Cardiac muscle cell (in vitro differentiated cells and primary cell): Measurements from ENCODE around the gene FBXO15. TPM values are rescaled to one million over a fixed set of nuclear protein-coding genes. Genes with fewer than 3 reads are reported as not detected.
A peak's percentile ranks its signal among the peaks of the same experiment; 100 is the strongest.

ENCODE experiments used
- DNase-seq, 2 donors: peaks; one replicate each; pipeline versions ENCODE4 v3.0.0 to v3.0.0-alpha.2; 2010 to 2017; ENCODE audit warnings: low read depth in 1 of 2, low spot score in 1 of 2
- H3K27ac ChIP-seq: fragments of 200-600 bp; sonication (generic); 2 replicates; pipeline ENCODE4 v1.5.1; 2016
- H3K27me3 ChIP-seq: fragments of 200-600 bp; sonication (generic); 2 replicates; pipeline ENCODE4 v1.6.0; 2016; ENCODE audit warnings: control low read depth
- H3K36me3 ChIP-seq: fragments of 200-600 bp; sonication (generic); 2 replicates; pipeline ENCODE4 v1.5.1; 2016; ENCODE audit warnings: control low read depth
- H3K4me1 ChIP-seq: fragments of 200-600 bp; sonication (generic); 2 replicates; pipeline ENCODE4 v1.8.1; 2017; ENCODE audit warnings: low read depth, mild to moderate bottlenecking, mixed run types
- H3K4me3 ChIP-seq: fragments of 200-600 bp; sonication (generic); 2 replicates; pipeline ENCODE4 v1.5.1; 2016; ENCODE audit warnings: mild to moderate bottlenecking
- H3K9me3 ChIP-seq: fragments of 200-600 bp; sonication (generic); 2 replicates; pipeline ENCODE4 v1.5.1; 2017; ENCODE audit warnings: low read depth, mild to moderate bottlenecking, control low read depth
- polyA plus RNA-seq: library from polyadenylated mRNA; unstranded; fragments of >200 nt; fragmentation: Nextera tagmentation; extraction: Ambion mirVana; gene quantifications from 2 replicates; pipeline ENCODE4 v1.2.1, GENCODE V29; 2016
- total RNA-seq: library from RNA; depleted of rRNA; stranded (reverse); fragments of >200 nt; gene quantifications from 2 replicates; pipeline ENCODE4 v1.2.3, GENCODE V29; 2016
- TF ChIP-seq, protein P1 (sequence below): IDR thresholded peaks from 2 replicates; pipeline ENCODE4 v1.5.1; 2012; ENCODE audit warnings: low read depth, mild to moderate bottlenecking, low read length

FBXO15 gene
- total and polyA plus RNA-seq, 2 experiments from 2014 or later: 3.5 to 4.6 TPM

DNA sequence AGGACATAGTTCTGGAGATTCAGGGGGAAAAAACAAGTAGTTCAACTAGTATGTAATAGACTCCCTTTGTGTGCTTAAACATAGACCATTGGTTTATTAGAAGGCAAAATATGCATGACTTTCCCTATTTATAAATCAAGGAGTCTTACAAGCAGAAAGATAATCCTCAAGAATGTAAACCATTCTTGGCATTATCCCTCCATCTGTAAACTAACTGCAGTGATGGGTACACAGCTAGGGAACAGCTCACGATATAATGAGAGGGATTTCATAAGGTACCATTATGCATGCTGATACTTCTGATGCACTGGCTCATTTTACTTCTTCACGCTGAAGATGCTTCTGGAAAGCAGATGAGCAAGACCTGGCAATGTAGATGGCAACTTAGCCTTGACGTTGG is 878 bp downstream of the FBXO15 start:
- TF ChIP-seq, protein P1, sequence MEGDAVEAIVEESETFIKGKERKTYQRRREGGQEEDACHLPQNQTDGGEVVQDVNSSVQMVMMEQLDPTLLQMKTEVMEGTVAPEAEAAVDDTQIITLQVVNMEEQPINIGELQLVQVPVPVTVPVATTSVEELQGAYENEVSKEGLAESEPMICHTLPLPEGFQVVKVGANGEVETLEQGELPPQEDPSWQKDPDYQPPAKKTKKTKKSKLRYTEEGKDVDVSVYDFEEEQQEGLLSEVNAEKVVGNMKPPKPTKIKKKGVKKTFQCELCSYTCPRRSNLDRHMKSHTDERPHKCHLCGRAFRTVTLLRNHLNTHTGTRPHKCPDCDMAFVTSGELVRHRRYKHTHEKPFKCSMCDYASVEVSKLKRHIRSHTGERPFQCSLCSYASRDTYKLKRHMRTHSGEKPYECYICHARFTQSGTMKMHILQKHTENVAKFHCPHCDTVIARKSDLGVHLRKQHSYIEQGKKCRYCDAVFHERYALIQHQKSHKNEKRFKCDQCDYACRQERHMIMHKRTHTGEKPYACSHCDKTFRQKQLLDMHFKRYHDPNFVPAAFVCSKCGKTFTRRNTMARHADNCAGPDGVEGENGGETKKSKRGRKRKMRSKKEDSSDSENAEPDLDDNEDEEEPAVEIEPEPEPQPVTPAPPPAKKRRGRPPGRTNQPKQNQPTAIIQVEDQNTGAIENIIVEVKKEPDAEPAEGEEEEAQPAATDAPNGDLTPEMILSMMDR: no peak
- no peak overlapping the region for H3K27ac ChIP-seq
- no peaks in the 10 kb centered on the region for H3K36me3 ChIP-seq
- no peaks in the 10 kb centered on the region for H3K9me3 ChIP-seq
- H3K4me1 ChIP-seq: peaks cover 12% of the 10 kb centered on the region
- peaks cover 6% of the 10 kb centered on the region for H3K27me3 ChIP-seq
- H3K4me3 ChIP-seq: peak overlapping the region; percentile 86
- DNase-seq: no peak

DNA sequence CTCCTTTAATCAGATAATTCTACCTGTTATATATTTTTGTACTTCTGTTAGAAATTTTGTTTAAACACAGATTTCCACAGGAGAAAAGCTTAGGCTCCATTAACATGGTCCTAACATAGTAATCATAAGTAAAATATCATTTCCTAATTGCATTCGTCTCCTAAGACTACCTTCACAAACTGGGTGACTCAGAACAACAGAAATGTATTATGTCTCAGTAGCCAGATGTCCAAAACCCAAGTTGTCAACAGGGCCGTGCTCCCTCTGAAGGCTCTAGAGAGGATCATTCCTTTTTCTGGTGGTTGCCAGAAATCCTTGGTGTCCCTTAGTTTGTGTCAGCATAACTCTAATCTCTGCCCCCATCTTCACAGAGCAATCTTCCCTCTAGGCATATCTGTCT is 5.4 kb downstream of the FBXO15 start:
- Histone ChIP-seq H3K36me3 (no peaks in the 10 kb centered on the region), H3K27ac (no peak overlapping the region), H3K4me1 (peaks cover 2% of the 10 kb centered on the region)

DNA sequence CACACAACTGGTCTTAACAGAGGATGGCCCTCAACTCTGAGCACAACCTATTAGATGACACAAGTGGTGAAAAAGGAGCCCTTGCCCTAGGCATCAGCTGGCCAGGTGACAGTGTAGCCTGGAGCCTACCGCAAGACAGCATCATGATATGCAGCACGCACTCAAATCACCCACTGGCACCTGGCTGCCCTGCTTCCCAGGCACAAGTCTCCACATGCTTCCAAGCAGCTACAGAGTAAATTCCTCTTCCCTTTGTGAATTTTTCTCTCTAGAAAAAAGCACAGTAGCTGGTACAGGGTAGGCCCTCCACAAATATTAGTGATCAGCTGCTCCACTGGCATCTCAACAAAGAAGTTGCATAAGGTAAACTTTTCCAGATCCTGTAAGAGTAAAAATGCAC is 6.0 kb downstream of the FBXO15 start:
- H3K27ac ChIP-seq: no peak overlapping the region
- no peak for DNase-seq
- TF ChIP-seq, protein P1: no peak
- peaks cover 6% of the 10 kb centered on the region for H3K27me3 ChIP-seq
- H3K36me3 ChIP-seq: no peaks in the 10 kb centered on the region
- no peak overlapping the region for H3K4me3 ChIP-seq
- peaks cover 2% of the 10 kb centered on the region for H3K4me1 ChIP-seq
- H3K9me3 ChIP-seq: no peaks in the 10 kb centered on the region

More for the DNA sequence above, 5.4 kb downstream of the FBXO15 start:
- Histone ChIP-seq H3K27me3 (peaks cover 6% of the 10 kb centered on the region), H3K9me3 (no peaks in the 10 kb centered on the region), H3K4me3 (no peak overlapping the region)
- TF ChIP-seq, protein P1: no peak
- DNase-seq: no peak

DNA sequence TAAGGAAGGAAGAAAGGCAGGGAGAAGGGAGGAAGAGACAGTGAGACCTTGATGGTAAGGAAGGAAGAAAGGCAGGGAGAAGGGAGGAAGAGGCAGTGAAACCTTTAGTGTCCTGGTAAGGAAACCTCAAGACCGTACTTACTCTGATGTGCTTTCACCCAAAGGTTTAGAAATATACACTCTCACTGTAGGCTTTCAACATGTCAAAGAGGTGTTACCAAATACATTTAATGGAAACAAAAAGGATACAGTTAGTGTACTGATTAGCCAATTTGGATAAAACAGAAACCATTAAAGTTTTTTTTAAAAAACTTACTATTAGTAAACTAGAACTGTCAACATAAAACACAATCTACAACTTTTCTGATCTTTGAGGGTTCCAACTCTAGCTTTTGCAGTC is 7.1 kb downstream of the FBXO15 start:
- no peak overlapping the region for H3K27ac ChIP-seq
- no peaks in the 10 kb centered on the region for H3K36me3 ChIP-seq
- H3K4me1 ChIP-seq: peaks cover 2% of the 10 kb centered on the region
- DNase-seq: no peak
- no peak overlapping the region for H3K4me3 ChIP-seq
- no peaks in the 10 kb centered on the region for H3K9me3 ChIP-seq
- TF ChIP-seq, protein P1: no peak
- peaks cover 6% of the 10 kb centered on the region for H3K27me3 ChIP-seq

DNA sequence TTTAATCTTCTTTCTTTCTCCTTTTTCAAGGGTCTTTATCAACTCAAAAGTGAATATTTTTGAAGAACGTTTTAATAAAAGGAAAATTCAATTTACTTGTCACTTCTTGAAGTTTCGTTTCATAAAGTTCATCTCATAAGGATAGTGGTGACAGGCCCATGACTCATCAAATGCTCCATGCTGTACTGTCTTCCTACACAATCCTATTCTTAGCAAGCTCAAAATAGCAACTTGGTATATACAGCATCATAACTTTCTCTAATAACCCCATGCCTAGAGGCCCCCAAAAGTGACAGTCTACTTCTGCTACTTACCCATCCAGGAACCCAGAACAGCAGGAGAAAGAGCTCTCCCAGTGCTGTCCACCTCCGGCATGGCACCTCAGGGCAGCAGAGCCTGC is 7.7 kb downstream of the FBXO15 start:
- no peak overlapping the region for H3K4me3 ChIP-seq
- H3K9me3 ChIP-seq: no peaks in the 10 kb centered on the region
- peaks cover 4% of the 10 kb centered on the region for H3K27me3 ChIP-seq
- no peaks in the 10 kb centered on the region for H3K36me3 ChIP-seq
- H3K4me1 ChIP-seq: peaks cover 2% of the 10 kb centered on the region
- peak in 1 of 2 donors; percentile 43 for DNase-seq
- H3K27ac ChIP-seq: no peak overlapping the region
- TF ChIP-seq, protein P1: no peak

DNA sequence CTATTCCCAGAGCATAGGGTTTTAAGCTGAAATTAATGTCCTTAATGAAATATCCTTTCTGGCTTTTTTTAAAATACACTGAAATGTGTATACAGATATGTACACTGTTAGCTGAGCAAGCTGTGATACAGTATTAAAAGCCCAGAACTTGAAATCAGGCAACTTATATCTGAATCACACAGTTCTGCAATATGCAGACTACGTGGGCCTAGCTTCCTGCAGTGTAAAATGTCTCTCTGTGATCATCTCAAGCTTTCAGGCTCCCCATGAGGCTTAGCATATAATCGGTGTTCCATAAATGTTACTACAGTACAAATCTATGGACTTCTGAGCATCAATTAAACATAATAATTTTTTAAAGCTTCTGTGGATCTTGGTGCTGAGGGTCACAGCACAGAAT is 8.2 kb downstream of the FBXO15 start:
- Histone ChIP-seq H3K4me1 (peaks cover 2% of the 10 kb centered on the region), H3K27me3 (no peaks in the 10 kb centered on the region), H3K27ac (no peak overlapping the region), H3K9me3 (no peaks in the 10 kb centered on the region), H3K4me3 (no peak overlapping the region), H3K36me3 (no peaks in the 10 kb centered on the region)
- no peak for DNase-seq
- TF ChIP-seq, protein P1: no peak
